CD4-positive, alpha-beta T cell treated with Interleukin-10 for 1 hour (primary cell): ENCODE results near the gene DLG2.

Source experiments
- DNase-seq: peaks from one replicate; pipeline ENCODE4 v3.0.0-alpha.2; 2020

Gene DLG2

DNA sequence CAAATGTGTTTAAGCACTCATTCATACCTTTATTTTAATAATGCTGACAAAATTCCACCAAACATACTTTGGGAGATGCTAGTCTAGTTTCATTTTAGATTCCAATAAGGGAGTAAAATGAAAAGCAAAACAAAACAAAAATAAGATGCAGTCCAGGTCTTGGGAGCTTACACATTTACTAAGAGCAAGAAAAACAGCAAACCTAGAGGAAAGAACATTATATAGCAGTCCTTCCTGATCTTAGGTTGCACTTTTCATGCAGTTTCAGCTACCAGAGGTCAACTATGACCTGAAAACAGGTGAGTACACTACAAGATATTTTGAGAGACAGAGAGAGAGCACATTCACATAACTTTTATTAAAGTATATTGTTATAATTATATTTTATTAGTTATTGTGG, 1100.9 kb downstream of the DLG2 start:
- no peak for DNase-seq

DNA sequence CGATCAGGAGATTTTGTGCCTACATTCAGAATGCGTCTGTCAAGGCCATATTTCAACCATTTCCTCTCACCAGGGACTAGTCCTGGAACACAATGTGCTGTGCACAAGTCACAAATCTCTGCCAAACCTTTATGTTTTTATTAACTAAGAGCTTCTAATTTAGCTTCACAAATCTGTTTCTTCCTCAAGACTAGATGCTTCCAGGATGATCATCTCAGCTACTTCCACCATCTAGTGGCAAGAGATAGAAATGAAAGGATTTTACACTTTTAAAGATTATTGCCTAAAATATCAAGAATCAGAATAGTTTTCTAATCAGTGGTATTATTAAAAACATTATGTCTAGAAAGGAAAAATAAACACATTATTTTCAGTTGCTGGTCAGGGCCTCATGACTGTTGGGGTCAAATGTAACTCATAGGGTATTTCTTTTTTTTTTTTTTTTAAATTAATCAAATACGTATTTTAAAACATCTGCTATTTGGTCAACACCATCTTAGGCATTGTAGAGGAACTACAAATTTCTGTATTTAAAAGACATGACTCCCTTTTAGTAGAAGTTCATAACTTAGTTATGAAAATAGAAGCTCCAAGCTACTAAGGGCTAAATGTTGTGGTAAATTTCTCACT, 1102.6 kb downstream of the DLG2 start:
- no peak for DNase-seq

DNA sequence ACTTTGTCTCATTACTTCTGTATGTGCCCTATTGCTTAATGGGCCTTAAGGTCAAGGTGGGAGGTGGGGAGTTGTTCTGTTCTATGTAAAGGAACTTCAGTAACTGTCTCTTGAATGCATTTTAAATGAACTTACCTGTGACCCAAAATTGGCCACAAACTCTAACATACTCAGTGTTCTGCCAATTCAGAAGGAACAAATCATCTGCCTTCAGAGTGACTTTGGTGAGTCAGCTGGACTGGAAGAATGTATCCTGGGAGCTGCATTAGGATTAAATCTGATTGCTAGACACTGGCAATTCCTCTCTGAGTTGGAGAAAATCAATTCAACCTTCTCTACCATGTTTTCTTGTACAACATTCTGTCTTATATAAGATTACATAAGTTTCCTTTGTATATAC, 1104.8 kb downstream of the DLG2 start:
- no peak for DNase-seq

DNA sequence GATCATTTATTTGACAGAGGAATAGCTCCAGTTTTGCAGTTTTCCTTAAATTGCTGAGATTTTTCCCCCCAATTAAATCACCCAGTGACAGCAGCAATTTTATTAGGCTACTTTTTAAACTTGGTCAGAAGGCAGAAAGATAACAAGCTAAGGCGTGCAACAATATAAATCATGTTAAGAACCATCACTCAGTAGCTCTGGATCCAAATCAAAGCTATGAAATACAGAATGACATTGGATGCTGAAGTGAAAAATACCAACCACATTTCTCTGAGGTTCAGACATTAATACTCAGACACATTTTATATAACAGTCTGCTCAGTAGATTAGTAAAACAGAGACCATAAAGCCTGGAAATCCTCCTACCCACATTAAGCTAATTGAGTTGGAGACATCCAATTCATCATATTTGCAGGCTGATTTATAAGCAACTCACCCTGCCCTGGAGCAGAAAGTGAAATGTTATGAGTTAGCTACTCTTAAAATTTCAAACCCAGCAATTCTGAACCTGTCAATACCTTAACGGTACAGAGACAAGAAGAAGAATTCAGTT, 1108.4 kb downstream of the DLG2 start:
- DNase-seq: no peak

DNA sequence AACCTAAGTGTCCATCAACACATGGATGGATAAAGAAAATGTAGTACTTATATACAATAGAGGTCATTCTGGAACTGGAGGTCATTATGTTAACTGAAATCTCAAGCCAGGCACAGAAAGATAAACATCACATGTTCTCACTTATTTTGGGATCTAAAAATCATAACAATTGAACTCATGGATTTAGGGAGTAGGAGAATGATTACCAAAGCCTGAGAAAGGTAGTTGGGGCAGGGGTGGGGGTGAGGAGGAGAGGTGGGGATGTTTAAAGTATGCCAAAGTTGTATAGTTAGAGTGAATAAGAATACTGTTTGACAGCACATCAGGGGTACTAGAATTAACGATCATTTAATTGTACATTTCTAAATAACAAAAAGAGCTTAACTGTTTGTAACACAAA, 1112.7 kb downstream of the DLG2 start:
- no peak for DNase-seq

DNA sequence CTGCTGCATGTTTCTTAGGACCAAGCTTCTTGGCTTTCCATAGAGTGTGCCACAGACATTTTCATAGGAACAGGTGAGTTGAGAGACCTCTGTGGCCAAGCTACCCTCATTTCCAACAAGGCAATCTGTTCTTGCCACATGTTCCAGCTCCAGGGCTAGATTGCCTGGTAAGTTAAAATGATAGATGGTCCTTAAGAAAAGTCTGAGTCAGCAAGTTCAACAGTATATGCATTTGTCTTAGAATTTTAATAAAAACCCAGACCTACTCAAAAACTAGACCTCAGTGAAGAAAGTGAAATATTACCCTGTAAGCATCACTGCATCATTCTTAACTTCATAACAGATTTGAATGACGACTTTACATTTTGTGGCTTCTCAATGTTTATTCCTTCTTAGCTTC, 1123.6 kb downstream of the DLG2 start:
- DNase-seq: no peak

DNA sequence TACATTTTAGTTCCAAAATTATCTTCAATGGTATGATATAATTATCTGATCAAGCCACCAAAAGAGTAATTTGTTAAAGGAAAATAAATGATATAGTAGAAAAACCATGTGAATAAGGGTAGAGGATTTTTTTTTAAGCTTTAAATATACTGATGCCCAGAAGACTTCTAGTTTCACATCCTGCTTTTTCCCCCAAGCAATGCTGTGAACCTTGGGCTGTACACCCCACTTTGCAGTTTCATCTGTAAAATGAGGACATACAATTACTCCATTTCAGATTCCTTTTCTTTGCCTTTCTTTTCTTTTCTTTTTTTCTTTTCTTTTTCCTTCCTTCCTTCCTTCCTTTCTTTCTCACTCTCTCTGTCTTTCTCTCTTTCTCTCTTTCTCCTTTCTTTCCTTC, 1125.4 kb downstream of the DLG2 start:
- no peak for DNase-seq

DNA sequence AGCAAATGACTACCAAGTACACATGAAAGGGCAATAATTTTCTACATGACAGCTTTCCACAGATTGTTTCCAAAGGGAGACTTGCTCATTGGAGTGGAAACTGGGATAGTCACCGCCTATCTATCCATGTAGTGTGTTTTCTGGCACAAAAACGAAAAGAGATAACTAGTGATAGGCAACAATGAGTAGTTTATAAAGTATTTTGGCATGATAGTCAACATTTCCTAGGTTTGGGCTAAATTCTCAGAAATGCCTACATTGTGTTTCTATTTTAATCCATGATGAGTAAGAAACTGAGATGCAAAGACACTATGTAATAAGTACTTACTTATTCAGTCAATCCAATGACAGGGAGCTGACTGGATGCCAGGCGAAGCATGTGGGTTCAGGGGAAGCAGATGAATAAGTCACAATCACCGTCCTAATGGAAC, 1129.1 kb downstream of the DLG2 start:
- no peak for DNase-seq

DNA sequence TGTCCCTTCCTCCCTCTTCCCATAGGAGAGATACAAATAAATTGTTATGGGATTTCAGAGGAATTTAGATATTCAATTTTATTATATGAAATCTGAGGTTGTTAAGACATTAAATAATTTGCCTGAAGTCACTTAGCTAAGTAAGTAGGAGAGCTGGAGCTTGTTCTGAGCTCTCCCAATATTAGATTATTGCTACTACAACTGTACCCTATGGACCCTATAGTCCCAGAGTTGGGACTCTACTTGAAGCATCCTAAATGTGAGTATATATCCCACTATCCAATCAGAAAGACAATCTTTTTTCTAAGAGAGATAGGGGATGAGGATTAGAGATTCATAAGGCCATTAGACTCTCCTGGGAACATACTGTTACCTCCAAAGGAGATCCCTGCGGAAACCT, 1130.0 kb downstream of the DLG2 start:
- no peak for DNase-seq

DNA sequence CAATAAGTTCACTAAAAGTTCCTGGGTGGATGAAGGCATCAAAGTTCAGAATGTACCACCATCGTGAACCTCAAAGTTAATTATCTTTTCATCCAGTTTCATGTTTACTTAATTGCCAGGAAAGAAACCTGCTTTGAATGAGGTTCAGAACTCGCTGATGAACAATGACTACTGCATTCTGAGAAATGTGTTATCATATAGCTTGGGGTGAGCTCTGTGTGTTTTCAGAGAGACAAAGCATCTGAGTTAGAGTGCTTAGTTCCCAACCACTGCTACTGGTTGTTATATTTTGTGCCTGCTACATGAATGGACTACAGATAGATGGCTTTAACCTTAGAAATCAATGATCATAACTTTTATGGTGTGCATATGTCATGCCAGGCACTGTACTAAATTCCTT, 1131.0 kb downstream of the DLG2 start:
- no peak for DNase-seq

DNA sequence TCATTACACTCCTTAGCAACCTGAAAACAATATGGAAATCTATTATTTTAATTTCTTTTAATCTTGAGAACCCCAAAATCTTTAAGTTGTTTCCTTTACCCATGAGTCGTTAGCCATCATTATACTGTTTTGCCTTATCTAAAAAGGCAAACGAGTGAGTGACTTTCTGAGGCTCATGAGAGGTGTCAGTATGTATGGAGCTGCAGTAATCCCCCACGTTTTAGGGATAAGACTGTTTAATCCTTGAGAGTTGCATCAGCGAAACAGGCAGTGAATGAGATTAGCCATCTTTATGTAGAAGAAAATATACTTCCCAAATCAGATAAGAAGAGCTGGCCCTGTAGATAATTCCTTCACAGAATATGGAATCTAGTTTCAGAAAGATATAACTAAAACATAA, 1147.0 kb downstream of the DLG2 start:
- no peak for DNase-seq

DNA sequence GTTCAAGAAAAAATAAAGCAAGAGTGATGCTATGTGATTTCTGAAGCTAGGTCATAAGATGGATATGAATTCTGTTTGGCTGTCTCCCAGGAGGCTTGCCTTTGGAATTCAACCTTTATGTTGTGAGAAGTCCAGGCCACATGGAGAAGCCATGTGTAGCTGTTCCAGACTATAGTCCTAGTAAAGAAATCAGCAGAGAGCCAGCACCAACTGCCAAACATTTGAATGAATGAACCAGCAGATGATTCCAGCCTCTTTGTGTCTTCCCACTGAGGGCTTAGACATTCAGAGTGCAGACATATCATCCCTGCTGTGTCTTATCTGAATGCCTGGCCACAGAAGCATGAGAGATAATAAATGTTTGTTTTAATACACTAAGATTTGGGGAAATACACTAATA, 1150.6 kb downstream of the DLG2 start:
- DNase-seq: no peak

DNA sequence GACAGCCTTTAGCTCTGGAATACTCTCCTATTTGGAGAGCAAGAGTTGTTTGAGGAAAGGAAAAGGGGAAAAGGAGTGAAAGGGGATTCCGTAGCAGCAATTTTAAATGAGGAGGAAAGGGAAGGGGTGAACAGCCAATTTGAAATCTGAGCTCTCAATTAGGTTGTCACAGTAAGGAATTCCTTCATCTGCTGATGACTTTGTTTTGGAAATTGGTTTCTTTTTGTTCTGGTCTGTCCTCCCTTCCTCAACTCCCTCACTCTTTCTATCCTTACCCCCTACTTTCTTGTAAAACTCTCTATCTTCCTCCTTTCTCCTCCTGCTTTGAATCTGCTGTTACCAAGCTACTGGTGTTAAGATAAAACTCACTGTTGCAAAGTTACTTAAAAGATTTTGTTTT, 1155.6 kb downstream of the DLG2 start:
- no peak for DNase-seq

DNA sequence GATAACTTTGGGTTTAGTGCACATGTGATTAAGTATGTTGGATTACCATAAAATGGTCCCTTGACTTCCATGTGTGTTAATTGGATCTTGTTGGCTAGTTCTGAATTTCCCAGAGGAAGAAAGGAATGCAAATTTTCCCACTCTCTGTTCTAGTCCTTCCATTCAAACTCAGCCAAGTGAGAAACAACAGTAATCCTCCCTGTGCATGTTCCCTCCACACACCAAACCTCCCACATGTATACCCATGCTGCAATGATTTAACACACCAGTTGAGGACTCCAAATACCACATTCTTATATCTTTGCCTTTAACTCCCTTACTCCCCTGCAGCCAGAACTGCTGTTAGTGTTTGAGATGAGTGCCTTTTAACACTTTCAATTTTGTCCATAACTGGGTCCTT, 1158.9 kb downstream of the DLG2 start:
- DNase-seq: no peak

DNA sequence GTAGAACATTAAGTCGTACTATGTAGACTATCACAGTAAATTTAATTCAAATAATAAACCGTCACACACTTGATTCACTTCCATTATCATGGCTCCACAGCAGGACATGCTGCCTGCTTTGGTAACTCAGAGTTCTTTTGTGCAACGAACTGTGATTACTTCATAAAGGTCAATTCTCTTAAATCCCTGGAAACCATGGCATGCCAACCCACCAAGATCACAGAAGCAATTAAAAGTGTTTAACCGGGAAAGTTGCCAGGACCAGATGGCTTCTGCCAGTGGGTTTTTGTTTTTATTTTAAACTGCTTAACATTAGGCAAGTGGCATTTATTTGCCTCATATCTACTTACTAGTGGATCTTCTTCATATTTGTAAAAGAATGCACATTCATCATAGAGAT, 1162.1 kb downstream of the DLG2 start:
- DNase-seq: no peak

DNA sequence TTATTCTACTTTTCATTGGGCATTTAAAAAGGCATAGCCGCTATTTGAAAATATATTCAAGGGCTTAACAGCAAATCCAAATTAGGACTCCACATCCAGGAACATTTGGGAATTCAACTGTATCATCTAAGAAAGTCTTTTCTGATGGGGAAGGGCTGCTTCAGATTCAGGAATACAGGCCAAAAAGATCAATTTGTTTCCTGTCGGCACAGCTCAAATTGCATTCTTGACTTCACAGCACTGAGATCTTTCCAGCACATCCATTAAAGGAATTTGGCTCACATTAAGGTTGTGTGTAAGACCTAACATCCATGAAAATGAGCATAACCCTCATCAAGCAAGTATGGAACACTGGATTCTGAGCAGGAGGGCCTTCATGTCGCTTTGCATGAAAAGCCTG, 1171.5 kb downstream of the DLG2 start:
- DNase-seq: no peak

DNA sequence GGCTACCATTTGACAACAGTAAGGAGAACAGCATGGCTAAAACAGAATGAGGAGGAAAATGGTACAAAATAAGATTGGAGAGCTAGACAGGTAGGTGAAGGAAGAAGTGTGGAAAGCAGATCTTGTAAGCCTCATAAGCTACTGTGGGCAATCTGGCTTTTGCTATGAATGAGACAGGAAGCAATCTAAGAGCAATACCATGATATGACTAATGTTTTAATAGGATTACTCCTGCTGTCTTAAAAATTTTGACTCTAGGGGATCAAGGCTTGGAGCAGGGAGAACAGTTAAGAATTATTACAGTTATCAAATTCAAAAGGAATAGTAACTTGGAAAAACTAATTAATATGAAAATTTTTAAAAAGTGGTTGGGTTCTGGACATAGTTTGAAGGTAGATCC, 1174.9 kb downstream of the DLG2 start:
- no peak for DNase-seq

DNA sequence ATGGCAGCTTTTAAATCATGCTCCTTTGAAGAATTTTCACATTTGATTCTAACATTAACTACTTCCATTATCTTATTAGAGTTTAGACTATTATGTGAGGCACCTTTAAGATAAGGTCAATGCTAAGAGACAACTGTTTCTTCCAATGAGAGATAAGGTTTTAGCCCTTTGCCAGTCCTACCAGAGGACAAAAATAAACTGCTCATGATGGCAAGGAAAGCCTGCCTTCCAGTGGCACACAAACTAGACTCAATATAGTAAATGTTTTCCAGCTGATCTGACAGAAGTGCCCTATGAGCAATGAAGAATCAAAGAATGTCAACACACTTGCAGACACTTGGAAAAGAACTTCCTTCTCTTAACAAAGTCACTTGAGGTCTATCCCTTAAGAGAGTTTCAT, 1188.6 kb downstream of the DLG2 start:
- no peak for DNase-seq

DNA sequence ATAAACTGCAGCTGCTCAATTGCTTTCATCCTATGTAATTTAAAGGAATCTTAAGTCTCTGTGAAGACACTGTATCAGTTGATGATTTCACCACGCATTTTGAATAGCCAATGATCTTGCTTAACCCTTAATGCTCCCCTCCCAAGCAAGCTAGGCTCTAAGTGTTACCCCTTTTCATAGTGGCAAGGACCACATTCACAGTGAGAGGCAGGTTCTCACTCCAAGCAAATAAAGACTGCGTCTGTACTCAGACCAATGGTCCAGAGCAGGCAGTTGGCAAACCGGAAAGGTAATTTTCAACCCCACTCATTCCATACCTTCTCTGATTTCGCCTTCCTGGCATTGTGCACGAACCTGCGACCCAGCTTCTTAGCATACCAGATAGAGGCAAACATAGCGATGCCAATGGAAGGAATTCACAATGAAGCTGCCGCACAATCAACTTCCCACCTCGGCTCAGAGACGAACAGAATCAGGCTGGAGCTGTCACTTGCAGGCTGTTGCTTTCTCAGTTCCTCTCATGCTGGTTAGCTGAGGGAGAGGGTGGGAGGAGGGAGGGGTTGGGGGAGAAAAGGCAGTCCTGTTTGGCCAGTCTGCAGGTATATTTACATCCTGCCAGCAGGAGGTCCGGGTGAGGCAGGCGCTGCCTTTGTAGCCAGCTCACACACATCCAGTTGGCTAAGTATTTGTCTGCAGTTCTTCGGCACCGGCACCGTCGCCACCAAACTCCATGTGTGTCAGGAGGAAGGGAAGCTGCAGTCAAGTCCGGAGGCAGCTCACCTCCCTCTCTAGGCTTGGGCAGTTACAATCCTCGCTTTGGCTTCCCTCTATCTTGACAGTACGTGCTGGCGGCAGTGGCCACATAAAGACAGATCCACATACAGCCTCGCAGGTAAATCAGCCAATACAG, 1189.8 kb downstream of the DLG2 start:
- no peak for DNase-seq

DNA sequence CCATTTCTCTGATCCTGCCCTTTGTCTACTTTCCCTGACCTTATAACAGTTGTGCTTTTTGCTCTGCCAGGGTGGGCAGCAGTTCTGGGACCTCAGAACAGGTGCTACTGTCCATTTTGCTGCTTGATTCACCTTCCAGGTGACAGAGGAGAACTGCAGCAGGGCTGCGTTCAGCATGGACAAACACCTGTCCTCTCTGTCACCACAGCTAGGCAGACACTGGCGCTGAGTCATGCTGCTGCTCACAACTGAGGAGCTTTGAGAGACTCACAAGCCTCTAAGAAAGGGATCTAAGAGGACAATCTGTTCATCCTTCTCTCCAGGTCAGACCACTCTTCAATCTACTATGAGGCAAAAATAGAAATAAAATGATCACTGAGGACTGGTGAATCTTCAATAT, 1196.5 kb downstream of the DLG2 start:
- no peak for DNase-seq

DNA sequence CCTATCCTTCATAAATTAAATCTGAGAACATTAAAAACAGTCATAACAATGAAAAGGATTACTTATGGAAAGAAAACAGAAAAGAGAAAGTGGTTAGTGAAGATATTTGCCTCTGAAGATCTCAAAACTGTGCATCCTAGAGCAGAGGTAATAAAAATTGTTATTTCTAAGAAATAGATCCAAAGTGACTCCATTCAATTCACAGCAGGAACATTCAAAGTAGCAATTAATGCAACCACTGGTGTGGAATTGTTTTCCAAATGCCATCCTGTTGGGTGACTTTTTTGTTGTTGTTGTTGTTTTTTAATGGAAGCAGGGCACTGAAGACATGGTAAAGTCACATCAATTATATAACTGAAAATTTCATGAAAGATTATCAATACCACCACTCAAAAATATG, 1201.5 kb downstream of the DLG2 start:
- no peak for DNase-seq

DNA sequence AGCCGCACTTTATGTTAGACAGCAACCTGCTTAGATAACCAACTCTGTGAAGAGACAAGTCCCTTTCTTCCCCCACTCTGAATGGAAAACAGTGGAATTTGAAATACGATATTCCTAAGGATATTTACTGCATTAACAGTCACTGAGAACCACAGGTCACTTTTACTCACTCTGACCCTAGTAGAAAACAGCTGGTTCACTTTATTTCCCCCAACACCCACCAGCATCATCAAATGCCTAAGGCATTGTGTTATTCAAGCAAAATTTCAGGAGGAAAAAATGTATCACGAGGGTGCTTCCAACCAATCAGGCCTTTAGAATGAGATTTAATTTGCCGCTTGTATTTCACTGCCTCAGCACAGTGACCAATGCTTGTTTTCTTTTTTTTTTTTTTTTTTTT, 1206.9 kb downstream of the DLG2 start:
- DNase-seq: no peak

DNA sequence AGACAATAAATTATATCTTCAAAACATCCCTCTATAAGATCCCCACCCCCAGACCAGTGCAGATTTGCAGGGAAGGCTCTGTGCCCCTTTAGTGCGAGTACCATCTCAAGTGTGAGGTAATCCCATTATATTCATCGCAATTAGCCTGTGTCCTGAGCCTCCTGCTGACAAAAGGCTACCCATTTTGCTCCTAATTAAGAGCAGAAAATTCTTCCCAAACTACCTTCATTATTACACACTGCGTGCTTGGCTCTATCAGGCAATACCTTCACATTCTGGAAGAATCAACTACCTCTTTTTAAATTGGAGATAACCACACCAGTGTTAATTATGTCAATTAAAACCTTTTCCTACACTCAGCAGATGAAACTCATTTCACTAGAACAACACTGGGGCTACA, 1207.5 kb downstream of the DLG2 start:
- DNase-seq: no peak

DNA sequence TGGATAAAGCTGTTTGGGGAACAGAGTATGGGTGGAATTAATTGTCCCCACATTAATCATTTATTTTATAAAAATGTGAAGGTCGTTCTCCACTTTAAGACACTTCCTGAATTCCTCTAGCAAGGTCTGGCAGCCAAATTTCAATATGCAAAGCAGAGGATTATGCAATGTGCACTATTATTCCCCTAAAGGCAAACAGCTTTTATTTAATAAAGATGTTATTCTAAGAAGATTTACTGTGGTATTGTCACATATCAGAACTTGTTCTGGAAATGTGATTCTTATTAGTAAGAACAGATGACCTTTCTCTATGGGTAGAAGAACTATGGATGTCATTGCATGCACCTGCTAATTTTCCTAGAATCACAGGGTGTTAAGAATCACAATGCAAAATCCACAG, 1212.2 kb downstream of the DLG2 start:
- no peak for DNase-seq
